GM19372 (cell line): ENCODE measurements around the gene PCDHA12.
"Not testable (repeated sequence)": the region's sequence is repeated elsewhere in the genome, so short reads cannot be mapped to it uniquely, and the experiment has no call there.

Source experiments
- ATAC-seq: cut with Tn5 transposase; IDR thresholded peaks from one replicate; pipeline ENCODE4 v1.9.1; 2021; ENCODE audit warnings: mild to moderate bottlenecking, low read depth, moderate library complexity; ENCODE audit not compliant: unreplicated experiment

The PCDHA12 gene

DNA sequence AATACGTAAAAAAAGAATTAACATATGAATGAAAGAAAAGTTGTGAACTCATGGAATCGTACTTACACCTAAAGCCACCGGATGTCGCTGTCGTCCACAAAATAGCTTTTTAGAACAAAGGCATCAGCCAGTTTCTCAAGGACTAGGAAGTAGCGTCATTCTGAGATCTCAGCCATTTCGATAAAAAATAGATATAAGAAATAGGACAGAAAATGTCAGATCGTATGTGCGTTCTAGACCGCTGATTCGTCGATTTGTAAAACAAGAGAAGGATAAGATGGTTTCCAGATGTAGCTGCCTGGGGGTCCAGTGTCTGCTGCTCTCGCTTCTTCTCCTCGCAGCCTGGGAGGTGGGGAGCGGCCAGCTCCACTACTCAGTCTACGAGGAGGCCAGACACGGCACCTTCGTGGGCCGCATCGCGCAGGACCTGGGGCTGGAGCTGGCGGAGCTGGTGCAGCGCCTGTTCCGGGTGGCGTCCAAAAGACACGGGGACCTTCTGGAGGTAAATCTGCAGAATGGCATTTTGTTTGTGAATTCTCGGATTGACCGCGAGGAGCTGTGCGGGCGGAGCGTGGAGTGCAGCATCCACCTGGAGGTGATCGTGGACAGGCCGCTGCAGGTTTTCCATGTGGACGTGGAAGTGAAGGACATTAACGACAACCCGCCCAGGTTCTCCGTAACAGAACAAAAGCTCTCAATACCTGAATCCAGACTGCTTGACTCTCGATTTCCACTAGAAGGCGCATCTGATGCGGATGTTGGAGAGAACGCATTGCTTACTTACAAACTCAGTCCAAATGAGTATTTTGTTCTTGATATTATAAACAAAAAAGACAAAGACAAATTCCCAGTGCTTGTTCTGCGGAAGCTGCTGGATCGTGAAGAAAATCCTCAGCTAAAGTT is 19.1 kb upstream of the PCDHA12 start, which contains the start of gene PCDHA10:
Gene PCDHA10 (plus strand): TSS at position 126 of the 903 bp plus-strand sequence. CDS start 152 bp downstream, at position 278.
- no peak for ATAC-seq

DNA sequence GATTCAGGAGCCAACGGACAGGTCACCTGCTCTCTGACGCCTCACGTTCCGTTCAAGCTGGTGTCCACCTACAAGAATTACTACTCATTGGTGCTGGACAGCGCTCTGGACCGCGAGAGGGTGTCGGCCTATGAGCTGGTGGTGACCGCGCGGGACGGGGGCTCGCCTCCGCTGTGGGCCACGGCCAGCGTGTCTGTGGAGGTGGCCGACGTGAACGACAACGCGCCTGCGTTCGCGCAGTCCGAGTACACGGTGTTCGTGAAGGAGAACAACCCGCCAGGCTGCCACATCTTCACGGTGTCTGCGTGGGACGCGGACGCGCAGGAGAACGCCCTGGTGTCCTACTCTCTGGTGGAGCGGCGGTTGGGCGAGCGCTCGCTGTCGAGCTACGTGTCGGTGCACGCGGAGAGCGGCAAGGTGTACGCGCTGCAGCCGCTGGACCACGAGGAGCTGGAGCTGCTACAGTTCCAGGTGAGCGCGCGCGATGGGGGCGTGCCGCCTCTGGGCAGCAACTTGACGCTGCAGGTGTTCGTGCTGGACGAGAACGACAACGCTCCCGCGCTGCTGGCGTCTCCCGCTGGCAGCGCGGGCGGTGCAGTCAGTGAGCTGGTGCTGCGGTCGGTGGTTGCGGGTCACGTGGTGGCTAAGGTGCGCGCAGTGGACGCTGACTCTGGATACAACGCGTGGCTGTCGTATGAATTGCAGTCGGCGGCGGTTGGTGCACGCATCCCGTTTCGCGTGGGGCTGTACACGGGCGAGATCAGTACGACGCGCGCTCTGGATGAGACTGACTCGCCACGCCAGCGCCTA is 17.7 kb upstream of the PCDHA12 start:
- ATAC-seq: no peak

DNA sequence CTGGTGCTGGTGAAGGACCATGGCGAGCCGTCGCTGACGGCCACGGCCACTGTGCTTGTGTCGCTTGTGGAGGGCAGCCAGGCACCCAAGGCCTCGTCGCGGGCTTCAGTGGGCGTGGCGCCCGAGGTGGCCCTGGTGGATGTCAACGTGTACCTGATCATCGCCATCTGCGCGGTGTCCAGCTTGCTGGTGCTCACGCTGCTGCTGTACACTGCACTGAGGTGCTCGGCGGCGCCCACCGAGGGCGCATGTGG is 17.2 kb upstream of the PCDHA12 start:
- ATAC-seq: no peak

DNA sequence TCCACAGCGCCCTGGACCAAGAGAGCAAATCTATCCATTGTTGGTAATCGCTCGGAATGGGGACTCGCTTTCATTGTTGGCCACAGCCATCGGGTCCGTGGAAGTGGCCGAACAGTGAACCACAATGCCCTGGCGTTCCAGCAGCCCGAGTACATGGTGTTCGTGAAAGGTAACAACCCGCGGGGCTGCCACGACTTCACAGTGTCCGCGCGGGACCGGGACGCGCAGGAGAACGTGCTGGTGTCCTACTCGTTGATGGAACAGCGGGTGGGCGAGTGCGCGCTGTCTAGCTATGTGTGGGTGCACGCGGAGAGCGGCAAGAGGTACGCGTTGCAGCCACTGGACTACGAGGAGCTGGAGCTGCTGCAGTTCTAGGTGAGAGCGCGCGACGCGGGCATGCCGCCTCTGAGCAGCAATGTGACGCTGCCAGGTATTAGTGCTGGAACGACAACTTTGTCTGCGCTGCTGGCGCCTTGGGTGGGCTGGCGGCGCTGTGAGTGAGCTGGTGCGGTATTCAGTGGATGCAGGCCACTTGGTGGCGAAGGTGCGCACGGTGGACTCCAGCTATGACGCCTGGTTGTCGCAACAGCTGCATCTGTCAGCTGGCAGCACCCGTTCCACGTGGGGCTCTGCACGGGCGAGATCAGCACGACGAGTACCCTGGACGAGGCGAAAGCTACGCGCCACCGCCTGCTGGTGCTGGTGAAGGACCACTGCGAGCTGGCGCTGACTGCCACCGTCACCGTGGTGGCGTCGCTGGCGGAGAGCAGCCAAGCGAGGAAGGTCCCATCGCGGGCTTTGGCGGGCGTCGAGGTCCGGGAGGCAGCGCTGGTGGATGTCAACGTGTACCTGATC is 12.4 kb upstream of the PCDHA12 start:
- no peak for ATAC-seq

DNA sequence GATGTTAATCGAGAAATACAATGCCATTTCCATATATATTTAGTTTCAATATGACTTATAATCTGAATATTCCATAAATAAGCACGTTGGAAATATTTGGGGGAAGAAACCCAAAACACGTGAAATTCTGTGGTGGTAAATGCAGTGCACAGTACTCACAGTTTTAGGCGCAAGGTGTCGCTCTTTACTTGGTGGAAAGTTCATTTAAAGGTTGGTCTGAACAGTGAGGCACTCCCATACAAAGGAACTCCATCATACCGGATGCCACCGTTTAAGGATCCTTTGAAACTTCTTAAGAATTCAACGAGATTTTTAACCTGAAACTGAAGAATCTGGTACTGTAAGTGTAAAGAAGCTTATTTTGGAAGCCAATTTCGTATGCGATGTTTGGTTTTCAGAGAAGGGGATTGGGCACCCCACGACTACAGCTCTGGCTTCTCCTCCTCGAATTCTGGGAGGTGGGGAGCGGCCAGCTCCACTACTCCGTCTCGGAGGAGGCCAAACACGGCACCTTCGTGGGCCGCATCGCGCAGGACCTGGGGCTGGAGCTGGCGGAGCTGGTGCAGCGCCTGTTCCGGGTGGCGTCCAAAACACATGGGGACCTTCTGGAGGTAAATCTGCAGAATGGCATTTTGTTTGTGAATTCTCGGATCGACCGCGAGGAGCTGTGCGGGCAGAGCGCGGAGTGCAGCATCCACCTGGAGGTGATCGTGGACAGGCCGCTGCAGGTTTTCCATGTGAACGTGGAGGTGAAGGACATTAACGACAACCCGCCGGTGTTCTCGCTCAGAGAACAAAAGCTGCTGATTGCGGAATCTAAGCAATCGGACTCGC is 6.2 kb upstream of the PCDHA12 start, which contains the start of gene PCDHA11:
Gene PCDHA11 (plus strand): TSS at position 237 of the 834 bp plus-strand sequence. CDS start 147 bp downstream, at position 384.
- no peak for ATAC-seq

DNA sequence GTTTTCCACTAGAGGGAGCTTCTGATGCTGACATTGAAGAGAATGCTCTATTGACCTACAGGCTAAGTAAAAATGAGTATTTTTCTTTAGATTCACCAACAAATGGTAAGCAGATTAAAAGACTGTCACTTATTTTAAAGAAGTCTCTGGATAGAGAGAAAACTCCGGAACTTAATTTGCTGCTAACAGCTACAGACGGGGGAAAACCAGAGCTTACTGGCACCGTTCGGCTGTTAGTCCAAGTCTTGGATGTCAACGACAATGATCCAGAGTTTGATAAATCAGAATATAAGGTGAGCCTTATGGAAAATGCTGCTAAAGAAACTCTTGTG is 5.6 kb upstream of the PCDHA12 start:
- no peak for ATAC-seq

DNA sequence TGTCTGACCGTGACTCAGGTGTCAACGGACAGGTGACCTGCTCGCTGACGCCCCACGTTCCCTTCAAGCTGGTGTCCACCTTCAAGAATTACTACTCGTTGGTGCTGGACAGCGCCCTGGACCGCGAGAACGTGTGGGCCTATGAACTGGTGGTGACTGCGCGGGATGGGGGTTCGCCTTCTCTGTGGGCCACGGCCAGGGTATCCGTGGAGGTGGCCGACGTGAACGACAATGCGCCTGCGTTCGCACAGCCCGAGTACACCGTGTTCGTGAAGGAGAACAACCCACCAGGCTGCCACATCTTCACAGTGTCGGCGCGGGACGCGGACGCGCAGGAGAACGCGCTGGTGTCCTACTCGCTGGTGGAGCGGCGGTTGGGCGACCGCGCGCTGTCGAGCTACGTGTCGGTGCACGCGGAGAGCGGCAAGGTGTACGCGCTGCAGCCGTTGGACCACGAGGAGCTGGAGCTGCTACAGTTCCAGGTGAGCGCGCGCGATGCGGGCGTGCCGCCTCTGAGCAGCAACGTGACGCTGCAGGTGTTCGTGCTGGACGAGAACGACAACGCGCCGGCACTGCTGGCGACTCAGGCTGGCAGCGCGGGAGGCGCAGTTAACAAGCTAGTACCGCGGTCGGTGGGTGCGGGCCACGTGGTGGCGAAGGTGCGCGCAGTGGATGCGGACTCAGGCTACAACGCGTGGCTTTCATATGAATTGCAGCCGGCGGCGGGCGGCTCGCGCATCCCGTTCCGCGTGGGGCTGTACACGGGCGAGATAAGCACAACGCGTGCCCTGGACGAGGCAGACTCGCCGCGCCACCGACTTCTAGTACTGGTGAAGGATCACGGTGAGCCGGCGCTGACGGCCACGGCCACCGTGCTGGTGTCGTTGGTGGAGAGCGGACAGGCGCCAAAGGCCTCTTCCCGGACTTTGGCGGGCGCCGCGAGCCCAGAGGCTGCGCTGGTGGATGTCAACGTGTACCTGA is 4.6 kb upstream of the PCDHA12 start:
- ATAC-seq: no peak

DNA sequence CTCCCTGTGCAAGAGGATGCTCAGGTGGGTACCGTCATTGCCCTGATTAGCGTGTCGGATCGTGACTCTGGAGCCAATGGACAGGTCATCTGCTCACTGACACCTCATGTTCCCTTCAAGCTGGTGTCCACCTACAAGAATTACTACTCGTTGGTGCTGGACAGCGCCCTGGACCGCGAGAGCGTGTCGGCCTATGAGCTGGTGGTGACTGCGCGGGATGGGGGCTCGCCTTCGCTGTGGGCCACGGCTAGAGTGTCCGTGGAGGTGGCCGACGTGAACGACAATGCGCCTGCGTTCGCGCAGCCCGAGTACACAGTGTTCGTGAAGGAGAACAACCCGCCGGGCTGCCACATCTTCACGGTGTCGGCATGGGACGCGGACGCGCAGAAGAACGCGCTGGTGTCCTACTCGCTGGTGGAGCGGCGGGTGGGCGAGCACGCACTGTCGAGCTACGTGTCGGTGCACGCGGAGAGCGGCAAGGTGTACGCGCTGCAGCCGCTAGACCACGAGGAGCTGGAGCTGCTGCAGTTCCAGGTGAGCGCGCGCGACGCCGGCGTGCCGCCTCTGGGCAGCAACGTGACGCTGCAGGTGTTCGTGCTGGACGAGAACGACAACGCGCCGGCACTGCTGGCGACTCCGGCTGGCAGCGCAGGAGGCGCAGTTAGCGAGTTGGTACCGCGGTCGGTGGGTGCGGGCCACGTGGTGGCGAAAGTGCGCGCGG is 1.6 kb downstream of the PCDHA12 start:
- not testable (repeated sequence) for ATAC-seq

DNA sequence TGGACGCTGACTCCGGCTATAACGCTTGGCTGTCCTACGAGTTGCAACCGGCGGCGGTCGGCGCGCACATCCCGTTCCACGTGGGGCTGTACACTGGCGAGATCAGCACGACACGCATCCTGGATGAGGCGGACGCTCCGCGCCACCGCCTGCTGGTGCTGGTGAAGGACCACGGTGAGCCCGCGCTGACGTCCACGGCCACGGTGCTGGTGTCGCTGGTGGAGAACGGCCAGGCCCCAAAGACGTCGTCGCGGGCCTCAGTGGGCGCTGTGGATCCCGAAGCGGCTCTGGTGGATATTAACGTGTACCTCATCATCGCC is 2.1 kb downstream of the PCDHA12 start:
- no peak for ATAC-seq

DNA sequence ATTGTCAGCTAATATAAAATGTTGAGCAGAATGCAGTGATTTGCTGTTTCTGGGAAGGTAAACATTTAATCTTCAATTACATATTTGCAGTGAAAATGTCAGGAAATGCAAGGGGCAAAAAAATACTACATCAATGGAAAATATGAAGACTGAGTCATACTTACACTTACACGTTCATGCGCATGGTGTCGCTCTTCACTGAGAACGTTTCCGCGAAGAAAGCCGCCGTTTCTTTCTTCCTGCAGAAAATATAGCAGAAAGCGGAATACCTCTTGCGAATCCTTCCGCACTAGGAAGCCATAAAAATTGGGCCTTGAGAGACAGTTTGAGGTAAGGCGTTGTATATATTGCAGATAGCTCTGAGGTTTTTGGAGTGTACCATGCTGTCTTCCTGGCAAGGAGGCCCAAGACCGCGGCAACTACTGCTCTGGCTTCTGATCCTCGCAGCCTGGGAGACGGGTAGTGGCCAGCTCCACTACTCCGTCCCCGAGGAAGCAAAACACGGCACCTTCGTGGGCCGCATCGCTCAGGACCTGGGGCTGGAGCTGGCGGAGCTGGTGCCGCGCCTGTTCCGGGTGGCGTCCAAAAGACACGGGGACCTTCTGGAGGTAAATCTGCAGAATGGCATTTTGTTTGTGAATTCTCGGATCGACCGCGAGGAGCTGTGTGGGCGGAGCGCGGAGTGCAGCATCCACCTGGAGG is 6.9 kb downstream of the PCDHA12 start, which contains the start of gene PCDHA13:
Gene PCDHA13 (plus strand): TSS at position 236 of the 702 bp plus-strand sequence. CDS start 145 bp downstream, at position 381.
- ATAC-seq: no peak

DNA sequence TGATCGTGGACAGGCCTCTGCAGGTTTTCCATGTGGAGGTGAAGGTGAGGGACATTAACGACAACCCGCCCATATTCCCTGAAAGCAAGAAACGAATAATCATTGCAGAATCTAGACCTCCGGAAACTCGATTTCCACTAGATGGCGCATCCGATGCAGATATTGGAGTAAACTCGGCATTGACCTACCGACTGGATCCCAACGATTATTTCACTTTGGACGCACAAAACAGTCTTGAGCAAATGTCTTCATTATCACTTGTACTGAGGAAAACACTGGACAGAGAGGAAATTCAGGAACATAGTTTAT is 7.4 kb downstream of the PCDHA12 start:
- ATAC-seq: no peak

DNA sequence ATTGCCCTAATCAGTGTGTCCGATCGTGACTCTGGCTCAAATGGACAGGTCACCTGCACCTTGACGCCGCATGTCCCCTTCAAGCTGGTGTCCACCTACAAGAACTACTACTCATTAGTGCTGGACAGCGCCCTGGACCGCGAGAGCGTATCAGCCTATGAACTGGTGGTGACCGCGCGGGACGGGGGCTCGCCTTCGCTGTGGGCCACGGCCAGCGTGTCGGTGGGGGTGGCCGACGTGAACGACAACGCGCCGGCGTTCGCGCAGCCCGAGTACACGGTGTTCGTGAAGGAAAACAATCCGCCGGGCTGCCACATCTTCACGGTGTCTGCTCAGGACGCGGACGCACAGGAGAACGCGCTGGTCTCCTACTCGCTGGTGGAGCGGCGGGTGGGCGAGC is 8.3 kb downstream of the PCDHA12 start:
- no peak for ATAC-seq

DNA sequence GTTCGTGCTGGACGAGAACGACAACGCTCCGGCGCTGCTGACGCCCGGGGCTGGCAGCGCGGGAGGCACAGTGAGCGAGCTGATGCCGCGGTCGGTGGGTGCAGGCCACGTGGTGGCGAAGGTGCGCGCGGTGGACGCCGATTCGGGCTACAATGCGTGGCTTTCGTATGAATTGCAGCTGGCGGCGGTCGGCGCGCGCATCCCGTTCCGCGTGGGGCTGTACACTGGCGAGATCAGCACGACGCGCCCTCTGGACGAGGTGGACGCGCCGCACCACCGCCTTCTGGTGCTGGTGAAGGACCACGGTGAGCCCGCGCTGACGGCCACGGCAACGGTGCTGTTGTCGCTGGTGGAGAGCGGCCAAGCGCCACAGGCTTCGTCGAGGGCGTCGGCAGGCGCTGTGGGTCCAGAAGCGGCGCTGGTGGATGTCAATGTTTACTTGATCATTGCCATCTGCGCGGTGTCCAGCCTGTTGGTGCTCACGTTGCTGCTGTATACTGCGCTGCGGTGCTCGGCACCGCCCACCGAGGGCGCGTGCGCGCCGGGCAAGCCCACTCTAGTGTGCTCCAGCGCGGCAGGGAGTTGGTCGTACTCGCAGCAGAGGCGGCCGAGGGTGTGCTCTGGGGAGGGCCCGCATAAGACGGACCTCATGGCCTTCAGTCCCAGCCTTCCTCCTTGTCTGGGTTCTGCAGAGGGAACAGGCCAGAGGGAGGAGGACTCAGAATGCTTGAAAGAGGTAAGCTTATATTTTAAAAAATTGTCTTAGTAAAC is 9.0 kb downstream of the PCDHA12 start:
- no peak for ATAC-seq

DNA sequence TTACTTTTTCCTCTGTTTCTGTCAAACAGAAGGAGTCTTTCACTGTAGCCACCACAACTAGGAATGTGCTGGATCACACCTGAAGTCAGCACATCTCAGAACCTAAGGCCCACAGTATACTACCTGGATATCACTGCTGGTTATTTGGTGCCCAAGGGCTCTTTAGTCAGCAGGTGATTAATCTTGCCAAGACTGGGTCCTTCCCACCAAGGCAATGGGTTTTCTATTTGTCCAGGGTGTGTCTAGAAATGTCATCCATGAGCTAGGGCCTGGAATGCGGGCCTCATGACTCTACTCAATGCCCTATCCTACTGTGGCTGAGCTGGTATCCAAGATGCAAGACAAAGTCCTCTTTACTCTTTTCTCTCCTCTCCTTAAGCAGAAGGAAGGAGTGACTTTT is 41.2 kb downstream of the PCDHA12 start:
- ATAC-seq: no peak

DNA sequence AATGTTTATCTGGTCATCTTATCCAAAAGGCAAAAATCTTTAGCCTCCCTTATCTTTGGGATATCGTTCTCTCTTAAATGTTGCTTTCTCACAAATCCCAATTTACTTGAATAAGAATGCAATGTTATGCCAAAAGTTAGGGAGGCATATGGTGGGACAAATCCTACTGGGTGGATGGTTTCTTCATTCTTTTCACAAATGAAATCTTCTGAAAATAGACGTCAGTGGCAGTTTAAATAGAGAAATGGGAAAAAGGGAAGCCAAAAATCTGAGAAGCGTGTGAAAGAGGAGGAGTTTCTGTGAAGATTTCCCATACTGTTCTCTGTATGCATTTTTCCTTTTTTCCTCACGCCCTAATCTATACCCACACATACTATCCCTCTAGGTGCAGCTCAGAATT is 48.5 kb downstream of the PCDHA12 start:
- no peak for ATAC-seq

DNA sequence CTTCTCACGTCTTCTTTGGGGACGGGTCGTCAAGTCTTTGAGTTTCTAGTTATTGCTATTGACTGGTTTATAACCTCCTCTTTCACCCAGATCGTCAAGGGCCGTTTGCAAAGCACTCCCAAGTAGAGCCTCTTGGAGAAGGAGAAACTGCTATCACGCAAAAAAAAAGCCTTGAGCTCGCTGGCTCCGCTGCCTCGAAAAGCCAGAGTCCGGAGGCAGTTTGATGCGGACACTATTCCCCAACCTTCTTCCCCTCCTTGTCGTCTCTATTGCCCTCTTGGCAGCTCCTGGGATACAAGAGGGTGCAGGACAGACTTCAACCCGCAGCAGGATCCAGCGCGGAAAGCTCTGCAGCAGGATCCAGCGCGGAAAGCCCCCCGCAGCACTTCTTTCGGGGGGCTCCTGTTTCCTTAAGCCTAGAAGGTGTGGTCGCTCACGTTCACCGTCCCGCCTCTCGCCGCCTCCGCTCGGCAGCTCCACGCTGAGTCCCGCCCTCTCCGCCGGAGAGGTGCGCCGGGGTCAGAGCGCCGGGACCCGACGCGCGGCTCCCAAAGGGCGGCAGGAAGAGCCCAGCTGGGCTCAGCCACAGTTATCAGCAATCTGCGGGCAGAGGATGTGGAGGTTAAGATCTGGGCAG is 50.8 kb downstream of the PCDHA12 start, which contains the start of gene PCDHAC1:
Gene PCDHAC1 (plus strand): TSS at position 494 of the 637 bp plus-strand sequence. CDS start 594 bp downstream, outside the sequence.
- no peak for ATAC-seq
